GM13976 (cell line): ENCODE data around the gene TMPRSS5.

Source experiments
- DNase-seq: peaks from one replicate; pipeline ENCODE4 v3.0.0; 2012; ENCODE audit warnings: low spot score
- CTCF ChIP-seq: IDR thresholded peaks from 2 replicates; pipeline ENCODE4 v1.5.1; 2012; ENCODE audit warnings: borderline replicate concordance, mild to moderate bottlenecking; ENCODE audit not compliant: insufficient read depth; ENCODE audit errors: extremely low read depth, missing control alignments, control extremely low read depth
- in situ Hi-C: fragments of 300-500 bp; cut with MboI; formaldehyde crosslinking; loops from one replicate; pipeline ENCODE4 v1.12.0; 2022; ENCODE audit warnings: low sequenced_read_pairs, mixed read lengths, inconsistent platforms; ENCODE audit not compliant: unreplicated experiment

The TMPRSS5 gene

GRCh38 chr11:113728814-113729213 lies 22.7 kb upstream of the TMPRSS5 start:
- in situ Hi-C loops = no loop called here
- no peak for TF ChIP-seq CTCF
- no peak for DNase-seq

GRCh38 chr11:113725913-113726312 lies 19.8 kb upstream of the TMPRSS5 start:
- TF ChIP-seq CTCF = no peak
- in situ Hi-C loops = no loop called here
- no peak for DNase-seq

GRCh38 chr11:113725407-113725806 lies 19.3 kb upstream of the TMPRSS5 start:
- in situ Hi-C loops = no loop called here
- no peak for DNase-seq
- no peak for TF ChIP-seq CTCF

GRCh38 chr11:113724778-113725177 lies 18.7 kb upstream of the TMPRSS5 start:
- in situ Hi-C loops = no loop called here
- DNase-seq = no peak
- no peak for TF ChIP-seq CTCF

GRCh38 chr11:113723787-113724186 lies 17.7 kb upstream of the TMPRSS5 start:
- TF ChIP-seq CTCF = no peak
- in situ Hi-C loops = no loop called here
- DNase-seq = no peak

GRCh38 chr11:113722934-113723333 lies 16.8 kb upstream of the TMPRSS5 start:
- in situ Hi-C loops = no loop called here
- TF ChIP-seq CTCF = no peak
- no peak for DNase-seq

- in situ Hi-C loops = no loop called here
- no peak for TF ChIP-seq CTCF
- DNase-seq = no peak
These were observed 16.1 kb upstream of the TMPRSS5 start for GRCh38 chr11:113722221-113722620.
